OCI-LY1 (cell line): Measurements from ENCODE around the gene RETN.

Source experiments
- H2AFZ ChIP-seq: fragments of 200-600 bp; sonication (generic), shearing (Covaris generic); 2 replicates; pipeline ENCODE4 v1.6.0; 2014; ENCODE audit warnings: antibody characterized with exemption, mild to moderate bottlenecking, low read length
- H3F3A ChIP-seq: fragments of 200-600 bp; sonication (generic), shearing (Covaris generic); 2 replicates; pipeline ENCODE4 v1.6.0; 2014; ENCODE audit warnings: mild to moderate bottlenecking, antibody characterized with exemption, low read length, moderate library complexity; ENCODE audit not compliant: insufficient read depth
- H3K27ac ChIP-seq: fragments of 200-600 bp; sonication (generic); 2 replicates; pipeline ENCODE4 v1.5.1; 2014; ENCODE audit warnings: low read length, mixed run types, mild to moderate bottlenecking, low read depth; ENCODE audit not compliant: poor library complexity, severe bottlenecking
- H3K27me3 ChIP-seq: fragments of 200-600 bp; sonication (generic); 2 replicates; pipeline ENCODE4 v1.6.0; 2014; ENCODE audit warnings: antibody characterized with exemption, mild to moderate bottlenecking, low read length, moderate library complexity; ENCODE audit not compliant: insufficient read depth
- H3K36me3 ChIP-seq: fragments of 200-600 bp; sonication (generic); 2 replicates; pipeline ENCODE4 v1.6.1; 2014; ENCODE audit warnings: mild to moderate bottlenecking, antibody characterized with exemption, low read length, moderate library complexity, mixed read lengths; ENCODE audit not compliant: insufficient read depth
- H3K4me1 ChIP-seq: fragments of 200-600 bp; sonication (generic); 2 replicates; pipeline ENCODE4 v1.5.1; 2014; ENCODE audit warnings: mild to moderate bottlenecking, low read length, moderate library complexity; ENCODE audit not compliant: insufficient read depth, severe bottlenecking
- H3K4me2 ChIP-seq: fragments of 200-600 bp; sonication (generic), shearing (Covaris generic); 2 replicates; pipeline ENCODE4 v1.6.1; 2014; ENCODE audit warnings: low read length
- H3K4me3 ChIP-seq: fragments of 200-600 bp; sonication (generic); 2 replicates; pipeline ENCODE4 v1.5.1; 2014; ENCODE audit warnings: low read length, low read depth, mild to moderate bottlenecking, mixed read lengths; ENCODE audit not compliant: poor library complexity, severe bottlenecking
- H3K79me2 ChIP-seq: fragments of 200-600 bp; shearing (Covaris generic); 2 replicates; pipeline ENCODE4 v1.6.1; 2016; ENCODE audit warnings: mixed run types, low read length, mixed read lengths; ENCODE audit not compliant: insufficient read depth
- H3K9ac ChIP-seq: fragments of 200-600 bp; sonication (generic), shearing (Covaris generic); 2 replicates; pipeline ENCODE4 v1.6.1; 2014; ENCODE audit warnings: mild to moderate bottlenecking, low read length, mixed read lengths
- H3K9me2 ChIP-seq: fragments of 200-600 bp; sonication (generic), shearing (Covaris generic); 2 replicates; pipeline ENCODE4 v1.6.1; 2014; ENCODE audit warnings: low read depth, mild to moderate bottlenecking, low read length, mixed read lengths
- H3K9me3 ChIP-seq: fragments of 200-600 bp; shearing (Covaris generic); 2 replicates; pipeline ENCODE4 v1.6.1; 2014; ENCODE audit warnings: low read length, mixed read lengths
- H4K20me1 ChIP-seq: fragments of 200-600 bp; sonication (generic), shearing (Covaris generic); 2 replicates; pipeline ENCODE4 v1.6.0; 2016; ENCODE audit warnings: mild to moderate bottlenecking, low read length; ENCODE audit not compliant: insufficient read depth
- EZH2 ChIP-seq: fragments of 200-600 bp; sonication (generic), shearing (Covaris generic); IDR thresholded peaks from 2 replicates; pipeline ENCODE4 v1.8.0; 2017; ENCODE audit warnings: borderline replicate concordance, mixed run types, mild to moderate bottlenecking, antibody characterized with exemption, low read length, moderate library complexity, mixed read lengths
- TF ChIP-seq, protein P1 (sequence below): fragments of 200-600 bp; sonication (generic), shearing (Covaris generic); IDR thresholded peaks from 2 replicates; pipeline ENCODE4 v1.5.1; 2017; ENCODE audit warnings: mild to moderate bottlenecking, antibody characterized with exemption, low read length, moderate library complexity, mixed read lengths

The RETN gene

DNA sequence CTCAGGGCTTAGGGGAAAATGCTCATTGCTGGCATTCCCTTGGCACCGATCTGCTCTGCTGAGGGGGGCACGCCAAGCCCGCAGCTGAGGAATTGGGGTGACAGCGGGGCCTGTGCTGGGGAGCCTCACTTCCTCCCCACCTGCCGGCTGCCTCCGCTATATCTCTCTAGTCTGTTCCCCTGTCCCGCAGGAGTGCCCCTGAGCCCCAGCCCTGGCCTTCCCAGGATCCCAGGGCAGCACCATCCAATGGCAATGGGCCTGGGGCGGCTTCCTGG, 22.5 kb upstream of the RETN start:
- H4K20me1 ChIP-seq, result no peaks in the 10 kb centered on the region
- H2AFZ ChIP-seq, result no peak overlapping the region
- H3K27ac ChIP-seq, result no peak overlapping the region
- 0 out of 2 replicates have a peak, but pooled peaks cover 3% of the 10 kb centered on the region for H3K27me3 ChIP-seq
- no peak overlapping the region for H3K4me2 ChIP-seq
- TF ChIP-seq, protein P1, sequence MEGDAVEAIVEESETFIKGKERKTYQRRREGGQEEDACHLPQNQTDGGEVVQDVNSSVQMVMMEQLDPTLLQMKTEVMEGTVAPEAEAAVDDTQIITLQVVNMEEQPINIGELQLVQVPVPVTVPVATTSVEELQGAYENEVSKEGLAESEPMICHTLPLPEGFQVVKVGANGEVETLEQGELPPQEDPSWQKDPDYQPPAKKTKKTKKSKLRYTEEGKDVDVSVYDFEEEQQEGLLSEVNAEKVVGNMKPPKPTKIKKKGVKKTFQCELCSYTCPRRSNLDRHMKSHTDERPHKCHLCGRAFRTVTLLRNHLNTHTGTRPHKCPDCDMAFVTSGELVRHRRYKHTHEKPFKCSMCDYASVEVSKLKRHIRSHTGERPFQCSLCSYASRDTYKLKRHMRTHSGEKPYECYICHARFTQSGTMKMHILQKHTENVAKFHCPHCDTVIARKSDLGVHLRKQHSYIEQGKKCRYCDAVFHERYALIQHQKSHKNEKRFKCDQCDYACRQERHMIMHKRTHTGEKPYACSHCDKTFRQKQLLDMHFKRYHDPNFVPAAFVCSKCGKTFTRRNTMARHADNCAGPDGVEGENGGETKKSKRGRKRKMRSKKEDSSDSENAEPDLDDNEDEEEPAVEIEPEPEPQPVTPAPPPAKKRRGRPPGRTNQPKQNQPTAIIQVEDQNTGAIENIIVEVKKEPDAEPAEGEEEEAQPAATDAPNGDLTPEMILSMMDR, result no peak
- no peak for TF ChIP-seq EZH2
- H3K9me2 ChIP-seq, result no peaks in the 10 kb centered on the region
- no peaks in the 10 kb centered on the region for H3F3A ChIP-seq
- H3K9me3 ChIP-seq, result no peaks in the 10 kb centered on the region
- H3K36me3 ChIP-seq, result peaks cover 26% of the 10 kb centered on the region
- H3K9ac ChIP-seq, result no peak overlapping the region
- H3K4me3 ChIP-seq, result no peak overlapping the region
- H3K4me1 ChIP-seq, result no peaks in the 10 kb centered on the region
- H3K79me2 ChIP-seq, result no peaks in the 10 kb centered on the region

GRCh38 chr19:7647156-7647555, 21.7 kb upstream of the RETN start:
- no peak overlapping the region for H3K4me2 ChIP-seq

DNA sequence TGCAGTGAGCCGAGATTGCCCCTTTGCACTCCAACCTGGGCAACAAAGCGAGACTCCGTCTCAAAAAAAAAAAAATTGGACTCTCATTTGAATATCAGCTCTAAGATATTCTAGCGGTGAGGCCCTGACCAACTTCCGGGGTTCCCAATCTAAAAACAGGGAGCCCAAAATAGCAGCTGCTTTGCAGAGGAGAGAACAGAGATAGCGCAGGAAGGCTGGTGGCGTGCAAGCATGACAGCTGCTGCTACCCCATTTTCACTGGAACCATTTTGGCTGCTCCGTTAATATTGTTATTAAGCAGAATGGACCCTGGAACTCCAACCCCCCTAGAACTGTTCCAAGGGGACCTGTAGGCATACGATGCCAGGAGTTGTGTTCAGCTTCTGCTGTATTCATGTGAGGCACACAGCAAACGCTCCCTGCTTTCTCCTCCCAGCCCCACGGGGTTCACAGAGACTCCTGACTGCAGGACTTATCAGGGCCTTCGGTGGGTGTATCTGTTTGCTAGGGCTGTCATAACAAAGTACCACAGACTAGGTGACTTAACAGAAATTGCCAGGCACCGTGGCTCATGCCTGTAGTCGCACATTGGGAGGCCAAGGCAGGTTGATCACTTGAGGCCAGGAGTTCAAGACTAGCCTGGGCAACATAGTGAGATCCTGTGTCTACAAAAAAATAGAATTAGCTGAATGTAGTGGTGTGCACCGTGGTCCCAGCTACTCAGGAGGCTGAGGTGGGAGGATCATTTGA, 20.4 kb upstream of the RETN start:
- H3K9me3 ChIP-seq, result no peaks in the 10 kb centered on the region
- H3K79me2 ChIP-seq, result no peaks in the 10 kb centered on the region
- H3K4me2 ChIP-seq, result no peak overlapping the region
- H3K27ac ChIP-seq, result no peak overlapping the region
- H2AFZ ChIP-seq, result no peak overlapping the region
- H3K36me3 ChIP-seq, result peaks cover 26% of the 10 kb centered on the region
- H3K4me1 ChIP-seq, result peaks cover 5% of the 10 kb centered on the region
- H3K9me2 ChIP-seq, result no peaks in the 10 kb centered on the region
- no peak overlapping the region for H3K9ac ChIP-seq
- TF ChIP-seq EZH2, result no peak
- TF ChIP-seq, protein P1, result no peak
- H3K4me3 ChIP-seq, result no peak overlapping the region
- H3K27me3 ChIP-seq, result 0 out of 2 replicates have a peak, but pooled peaks cover 6% of the 10 kb centered on the region
- H3F3A ChIP-seq, result no peaks in the 10 kb centered on the region
- no peaks in the 10 kb centered on the region for H4K20me1 ChIP-seq

More at GRCh38 chr19:7647156-7647555, 21.7 kb upstream of the RETN start:
- Histone ChIP-seq H3K4me3 (no peak overlapping the region), H3K36me3 (peaks cover 26% of the 10 kb centered on the region), H3K4me1 (peaks cover 1% of the 10 kb centered on the region), H3K27me3 (0 out of 2 replicates have a peak, but pooled peaks cover 3% of the 10 kb centered on the region), H3K9me3 (no peaks in the 10 kb centered on the region), H3F3A (no peaks in the 10 kb centered on the region), H3K9me2 (no peaks in the 10 kb centered on the region), H2AFZ (no peak overlapping the region), H3K27ac (no peak overlapping the region), H3K79me2 (no peaks in the 10 kb centered on the region), H4K20me1 (no peaks in the 10 kb centered on the region), H3K9ac (no peak overlapping the region)
- TF ChIP-seq, protein P1, result no peak
- no peak for TF ChIP-seq EZH2
